Keratinocyte (primary cell): ENCODE results near the gene RNASE13. TPM values are rescaled to one million over a fixed set of nuclear protein-coding genes. Genes with fewer than 3 reads are reported as not detected.

Experiments
- DNase-seq: peaks from one replicate; pipeline ENCODE4 v3.0.0-alpha.2; 2011; ENCODE audit warnings: low read depth, missing footprints, low spot score
- FAIRE-seq: peaks from 2 replicates; lab custom pipeline; 2011; peaks lifted over from hg19 to GRCh38; lab: Jason Lieb, UNC
- H2AFZ ChIP-seq: 2 replicates; pipeline ENCODE4 v1.6.0; 2012; ENCODE audit warnings: low read length, control low read depth, inconsistent platforms; ENCODE audit not compliant: control insufficient read depth
- H3K27ac ChIP-seq: 2 replicates; pipeline ENCODE4 v1.5.1; 2011; ENCODE audit warnings: low read length; ENCODE audit not compliant: control insufficient read depth, insufficient read depth
- H3K27me3 ChIP-seq: 3 replicates; pipeline ENCODE4 v1.6.0; 2011; ENCODE audit warnings: low read length; ENCODE audit not compliant: control insufficient read depth, insufficient read depth; ENCODE audit errors: extremely low read depth
- H3K36me3 ChIP-seq, 2 experiments: 2 replicates in 1 of 2; 3 replicates in 1 of 2; pipeline ENCODE4 v1.5.1; 2011; ENCODE audit warnings: low read length in 2 of 2, mild to moderate bottlenecking in 1 of 2; ENCODE audit not compliant: control insufficient read depth in 2 of 2, insufficient read depth in 2 of 2; ENCODE audit errors: extremely low read depth in 1 of 2
- H3K4me1 ChIP-seq: 3 replicates; pipeline ENCODE4 v1.5.1; 2011; ENCODE audit warnings: low read length; ENCODE audit not compliant: control insufficient read depth, insufficient read depth; ENCODE audit errors: extremely low read depth
- H3K4me2 ChIP-seq: 3 replicates; pipeline ENCODE4 v1.6.0; 2011; ENCODE audit warnings: low read depth, low read length; ENCODE audit not compliant: control insufficient read depth, insufficient read depth; ENCODE audit errors: extremely low read depth
- H3K4me3 ChIP-seq, 3 experiments: fragments of 200-600 bp in 1 of 3; sonication (generic) in 1 of 3; 2 replicates in 2 of 3; 3 replicates in 1 of 3; pipeline ENCODE4 v1.5.1; 2011 to 2016; ENCODE audit warnings: low read length in 3 of 3, mild to moderate bottlenecking in 3 of 3, control low read depth in 2 of 3, inconsistent platforms in 1 of 3, low read depth in 1 of 3, mixed read lengths in 1 of 3, mixed run types in 1 of 3, moderate library complexity in 1 of 3; ENCODE audit not compliant: control insufficient read depth in 2 of 3, insufficient read depth in 2 of 3; ENCODE audit errors: extremely low read depth in 1 of 3
- H3K79me2 ChIP-seq: 2 replicates; pipeline ENCODE4 v1.6.0; 2012; ENCODE audit warnings: low read length; ENCODE audit not compliant: control insufficient read depth, insufficient read depth
- H3K9ac ChIP-seq: 3 replicates; pipeline ENCODE4 v1.6.0; 2011; ENCODE audit warnings: low read length; ENCODE audit not compliant: control insufficient read depth, insufficient read depth; ENCODE audit errors: extremely low read depth
- H3K9me1 ChIP-seq: 3 replicates; pipeline ENCODE4 v1.6.0; 2011; ENCODE audit warnings: low read length; ENCODE audit not compliant: control insufficient read depth, insufficient read depth; ENCODE audit errors: extremely low read depth
- H3K9me3 ChIP-seq: 2 replicates; pipeline ENCODE4 v1.5.1; 2012; ENCODE audit warnings: low read depth, low read length; ENCODE audit not compliant: control insufficient read depth
- H4K20me1 ChIP-seq: 3 replicates; pipeline ENCODE4 v1.6.0; 2011; ENCODE audit warnings: low read length; ENCODE audit not compliant: control insufficient read depth, insufficient read depth; ENCODE audit errors: extremely low read depth
- CTCF ChIP-seq, 3 experiments: IDR thresholded peaks in 1 of 3; conservative IDR thresholded peaks in 1 of 3; optimal IDR thresholded peaks in 1 of 3; 2 replicates in 2 of 3; 3 replicates in 1 of 3; pipeline versions ENCODE3 to v1.5.1; 2011; ENCODE audit warnings: low read length in 3 of 3, mild to moderate bottlenecking in 3 of 3, moderate library complexity in 2 of 3, control low read depth in 1 of 3, inconsistent platforms in 1 of 3; ENCODE audit not compliant: insufficient read depth in 2 of 3; ENCODE audit errors: extremely low read depth in 1 of 3
- EZH2 ChIP-seq: IDR thresholded peaks from one replicate; pipeline ENCODE4 v1.6.1; 2012; ENCODE audit warnings: inconsistent platforms, mild to moderate bottlenecking, low read length, moderate library complexity
- dilution Hi-C: fragments of 300-500 bp; cut with MboI; formaldehyde crosslinking; loops from one replicate; pipeline ENCODE4 v1.7.0; 2020; ENCODE audit warnings: low sequenced_read_pairs; ENCODE audit not compliant: extremely low pct_ligation_motif_present
- polyA plus RNA-seq, 5 experiments: library from polyadenylated mRNA; depleted of rRNA in 3 of 5; stranded (reverse) in 3 of 5; stranded (forward) in 1 of 5; unstranded in 1 of 5; fragments of >200 nt; gene quantifications; 1 replicate in 1 of 5; 2 replicates in 3 of 5; 3 replicates in 1 of 5; pipeline versions ENCODE4 v1.2.1 to v1.2.3, GENCODE V29; 2011 to 2012; ENCODE audit warnings: missing spikeins in 2 of 5, low read depth in 1 of 5, low replicate concordance in 1 of 5

RNASE13 gene
- polyA plus RNA-seq, 1 donor (not counting 4 experiments of a cell fraction or from before 2014, with no cell fraction given): not detected

- H3K9me3 ChIP-seq: no peaks in the 10 kb centered on the region
- peak overlapping the region; percentile 5 for H3K4me2 ChIP-seq
- FAIRE-seq: peak; percentile 46
- no peak for DNase-seq
- H4K20me1 ChIP-seq: no peaks in the 10 kb centered on the region
- TF ChIP-seq CTCF (optimal IDR thresholded peaks at IDR 0.05 in 1 of 3, IDR thresholded peaks at IDR 0.05 in 1 of 3, conservative IDR thresholded peaks at IDR 0.05 in 1 of 3; ENCODE audit: extremely low read depth in 1 of 3, insufficient read depth in 2 of 3, low read length in 3 of 3): no peak
- TF ChIP-seq EZH2: no peak
- H3K36me3 ChIP-seq: no peaks in the 10 kb centered on the region
- dilution Hi-C loops: no loop called here
- H3K9ac ChIP-seq: no peak overlapping the region
- no peak overlapping the region for H3K4me3 ChIP-seq
- H3K27ac ChIP-seq: no peak overlapping the region
- H3K27me3 ChIP-seq: no peaks in the 10 kb centered on the region
- H2AFZ ChIP-seq: peak overlapping the region; percentile 73
- no peaks in the 10 kb centered on the region for H3K9me1 ChIP-seq
- peaks cover 12% of the 10 kb centered on the region for H3K79me2 ChIP-seq
- peaks cover 51% of the 10 kb centered on the region for H3K4me1 ChIP-seq
Observed at GRCh38 chr14:21038441-21039422, 4.1 kb upstream of the RNASE13 start.

GRCh38 chr14:21037156-21037555 is 2.5 kb upstream of the RNASE13 start:
- no peaks in the 10 kb centered on the region for H3K27me3 ChIP-seq
- no peaks in the 10 kb centered on the region for H3K9me3 ChIP-seq
- H3K79me2 ChIP-seq: no peaks in the 10 kb centered on the region
- no peak overlapping the region for H3K27ac ChIP-seq
- H3K4me1 ChIP-seq: peaks cover 36% of the 10 kb centered on the region
- no peak overlapping the region for H3K9ac ChIP-seq
- TF ChIP-seq CTCF (optimal IDR thresholded peaks at IDR 0.05 in 1 of 3, IDR thresholded peaks at IDR 0.05 in 1 of 3, conservative IDR thresholded peaks at IDR 0.05 in 1 of 3; ENCODE audit: extremely low read depth in 1 of 3, insufficient read depth in 2 of 3, low read length in 3 of 3): no peak
- H3K9me1 ChIP-seq: no peaks in the 10 kb centered on the region
- H4K20me1 ChIP-seq: no peaks in the 10 kb centered on the region
- no peak overlapping the region for H3K4me2 ChIP-seq
- no peak overlapping the region for H3K4me3 ChIP-seq
- DNase-seq (no peak), FAIRE-seq (no peak)
- no peaks in the 10 kb centered on the region for H3K36me3 ChIP-seq
- dilution Hi-C loops: no loop called here
- H2AFZ ChIP-seq: no peak overlapping the region
